Neuronal stem cell (in vitro differentiated cells): ENCODE measurements around the gene TMEM223.

Experiments
- DNase-seq: peaks from one replicate; pipeline ENCODE4 v3.0.0-alpha.2; 2013; ENCODE audit warnings: low spot score
- H2AFZ ChIP-seq: one replicate; pipeline ENCODE4 v1.6.1; 2013; ENCODE audit warnings: mild to moderate bottlenecking, low read length, inconsistent platforms
- H2AK5ac ChIP-seq: 2 replicates; pipeline ENCODE4 v1.6.1; 2013; ENCODE audit warnings: low read depth, mild to moderate bottlenecking, inconsistent platforms, low read length, moderate library complexity, mixed read lengths
- H2BK120ac ChIP-seq: 2 replicates; pipeline ENCODE4 v1.6.1; 2013; ENCODE audit warnings: low read depth, mild to moderate bottlenecking, inconsistent platforms, low read length, moderate library complexity, mixed read lengths
- H2BK12ac ChIP-seq: one replicate; pipeline ENCODE4 v1.6.1; 2013; ENCODE audit warnings: low read length, inconsistent platforms
- H2BK15ac ChIP-seq: 2 replicates; pipeline ENCODE4 v1.6.1; 2013; ENCODE audit warnings: mild to moderate bottlenecking, low read length, inconsistent platforms, mixed read lengths
- H2BK5ac ChIP-seq: one replicate; pipeline ENCODE4 v1.6.1; 2013; ENCODE audit warnings: inconsistent platforms, mild to moderate bottlenecking, low read length, moderate library complexity
- H3K14ac ChIP-seq: one replicate; pipeline ENCODE4 v1.6.1; 2013; ENCODE audit warnings: low read length, inconsistent platforms
- H3K18ac ChIP-seq: 2 replicates; pipeline ENCODE4 v1.6.1; 2013; ENCODE audit warnings: low read length, inconsistent platforms
- H3K23ac ChIP-seq: 2 replicates; pipeline ENCODE4 v1.6.1; 2013; ENCODE audit warnings: low read depth, mild to moderate bottlenecking, mixed read lengths, low read length, inconsistent platforms; ENCODE audit not compliant: poor library complexity
- H3K27ac ChIP-seq: replicated peaks from 3 replicates; pipeline ENCODE4 v1.5.1; 2013; ENCODE audit warnings: low read length, inconsistent platforms
- H3K27me3 ChIP-seq, 3 experiments: 2 replicates each; pipeline ENCODE4 v1.6.1; 2013; ENCODE audit warnings: low read length in 3 of 3, mild to moderate bottlenecking in 2 of 3, inconsistent platforms in 1 of 3, low read depth in 1 of 3, mixed read lengths in 1 of 3, moderate library complexity in 1 of 3; ENCODE audit not compliant: control insufficient read depth in 3 of 3, insufficient read depth in 3 of 3
- H3K36me3 ChIP-seq, 2 donors: replicated peaks in 1 of 2; 2 replicates each; pipeline ENCODE4 v1.6.1; 2013; ENCODE audit warnings: low read length in 2 of 2; ENCODE audit not compliant: control insufficient read depth in 2 of 2, insufficient read depth in 2 of 2
- H3K4ac ChIP-seq: 2 replicates; pipeline ENCODE4 v1.6.1; 2013; ENCODE audit warnings: inconsistent platforms, mild to moderate bottlenecking, low read length, moderate library complexity
- H3K4me1 ChIP-seq, 2 donors: 1 replicate in 1 of 2; 2 replicates in 1 of 2; pipeline ENCODE4 v1.6.1; 2013; ENCODE audit warnings: low read length in 2 of 2, low read depth in 1 of 2; ENCODE audit not compliant: control insufficient read depth in 2 of 2, insufficient read depth in 1 of 2
- H3K4me2 ChIP-seq: one replicate; pipeline ENCODE4 v1.6.1; 2013; ENCODE audit warnings: mild to moderate bottlenecking, low read length, inconsistent platforms; ENCODE audit not compliant: insufficient read depth, poor library complexity, severe bottlenecking
- H3K4me3 ChIP-seq, 2 donors: 2 replicates each; pipeline ENCODE4 v1.5.1; 2013; ENCODE audit warnings: low read length in 2 of 2, mild to moderate bottlenecking in 2 of 2, inconsistent platforms in 1 of 2, moderate library complexity in 1 of 2
- H3K79me1 ChIP-seq: one replicate; pipeline ENCODE4 v1.6.1; 2013; ENCODE audit warnings: low read depth, mild to moderate bottlenecking, inconsistent platforms, low read length, moderate library complexity
- H3K9ac ChIP-seq: one replicate; pipeline ENCODE4 v1.6.1; 2013; ENCODE audit warnings: mild to moderate bottlenecking, low read depth, low read length, inconsistent platforms; ENCODE audit not compliant: poor library complexity
- H3K9me3 ChIP-seq, 2 donors: replicated peaks in 1 of 2; 2 replicates each; pipeline versions ENCODE3 to v1.6.1; 2013; ENCODE audit warnings: low read length in 2 of 2, mild to moderate bottlenecking in 2 of 2, inconsistent platforms in 1 of 2, low read depth in 1 of 2, mixed read lengths in 1 of 2, moderate library complexity in 1 of 2; ENCODE audit not compliant: control insufficient read depth in 2 of 2, insufficient read depth in 1 of 2
- H4K8ac ChIP-seq: one replicate; pipeline ENCODE4 v1.6.1; 2013; ENCODE audit warnings: low read depth, mild to moderate bottlenecking, inconsistent platforms, low read length, moderate library complexity
- H4K91ac ChIP-seq: one replicate; pipeline ENCODE4 v1.6.1; 2013; ENCODE audit warnings: low read length, low read depth, mild to moderate bottlenecking, inconsistent platforms; ENCODE audit not compliant: poor library complexity
- WGBS, 2 donors: extraction: QIAGEN DNeasy Blood & Tissue Kit; methylation state at CpG; one replicate each; pipeline ENCODE4 v1.1.7; 2013; ENCODE audit warnings: missing lambda C conversion rate in 2 of 2, mixed read lengths in 1 of 2; ENCODE audit not compliant: insufficient read length in 2 of 2, insufficient replicate concordance in 1 of 2; ENCODE audit errors: extremely low coverage in 2 of 2; 5-methylcytosine and 5-hydroxymethylcytosine counted together

TMEM223 gene

GRCh38 chr11:62835336-62835735 is 43.5 kb upstream of the TMEM223 start:
- Histone ChIP-seq H3K27me3 (no peaks in the 10 kb centered on the region), H3K9ac (no peak overlapping the region), H3K18ac (no peak overlapping the region), H2BK12ac (no peak overlapping the region), H3K36me3 (peaks cover 29 to 52% of the 10 kb centered on the region in 2 donors), H3K23ac (no peak overlapping the region), H3K27ac (no peak overlapping the region), H3K4me3 (no peak overlapping the region), H2AK5ac (no peak overlapping the region), H2AFZ (no peak overlapping the region), H3K9me3 (no peaks in the 10 kb centered on the region), H2BK5ac (no peak overlapping the region), H3K4me2 (no peak overlapping the region), H3K4me1 (peaks cover 7 to 9% of the 10 kb centered on the region in 2 donors), H3K4ac (no peak overlapping the region), H4K91ac (no peak overlapping the region), H4K8ac (no peak overlapping the region), H3K79me1 (peaks cover 11% of the 10 kb centered on the region), H2BK15ac (no peak overlapping the region), H2BK120ac (no peak overlapping the region), H3K14ac (no peak overlapping the region)
- no CpG with 5 or more reads among the region's 8 CpGs for WGBS, 2 donors
- no peak for DNase-seq

GRCh38 chr11:62832336-62833234 is 40.8 kb upstream of the TMEM223 start, which contains the start of gene TEX54:
Gene TEX54, minus strand, starts transcription at chr11:62832841.
- Histone ChIP-seq H3K9me3 (no peaks in the 10 kb centered on the region), H3K23ac (peak within 1 kb of the TSS; percentile 98), H2BK15ac (peak within 1 kb of the TSS; percentile 94), H4K8ac (no peak within 1 kb of the TSS), H3K9ac (peak within 1 kb of the TSS; percentile 96), H2BK5ac (peak within 1 kb of the TSS; percentile 91), H3K14ac (peak within 1 kb of the TSS; percentile 83), H3K27ac (peak within 1 kb of the TSS; percentile 83), H2AK5ac (peak within 1 kb of the TSS; percentile 95), H2BK120ac (peak within 1 kb of the TSS; percentile 93), H3K4me3 (peak within 1 kb of the TSS; percentile 70 to 90), H2AFZ (peak within 1 kb of the TSS; percentile 97), H3K79me1 (peaks cover 7% of the 10 kb centered on the region), H3K36me3 (peaks cover 29 to 55% of the 10 kb centered on the region in 2 donors), H4K91ac (no peak within 1 kb of the TSS), H3K4me1 (peaks cover 3 to 7% of the 10 kb centered on the region in 2 donors), H3K4me2 (peak within 1 kb of the TSS; percentile 92), H3K18ac (peak within 1 kb of the TSS; percentile 99), H2BK12ac (peak within 1 kb of the TSS; percentile 34), H3K4ac (no peak within 1 kb of the TSS), H3K27me3 (no peaks in the 10 kb centered on the region)
- no peak for DNase-seq
- WGBS, 2 donors = no CpG with 5 or more reads among the region's 40 CpGs

- no CpG with 5 or more reads among the region's 65 CpGs for WGBS, 2 donors
- Histone ChIP-seq H3K9me3 (no peaks in the 10 kb centered on the region), H3K4me1 (peaks cover 3 to 7% of the 10 kb centered on the region in 2 donors), H4K8ac (peak within 1 kb of the TSS; percentile 54), H3K14ac (peak within 1 kb of the TSS; percentile 83), H2BK15ac (peak within 1 kb of the TSS; percentile 94), H2BK120ac (peak within 1 kb of the TSS; percentile 93), H3K4me3 (peak within 1 kb of the TSS; percentile 70 to 95), H3K79me1 (peaks cover 7% of the 10 kb centered on the region), H3K27me3 (no peaks in the 10 kb centered on the region), H2AK5ac (peak within 1 kb of the TSS; percentile 95), H2BK5ac (peak within 1 kb of the TSS; percentile 91), H3K4ac (peak within 1 kb of the TSS; percentile 42), H3K9ac (peak within 1 kb of the TSS; percentile 96), H3K4me2 (peak within 1 kb of the TSS; percentile 92), H3K23ac (peak within 1 kb of the TSS; percentile 98), H3K36me3 (peaks cover 34 to 57% of the 10 kb centered on the region in 2 donors), H3K27ac (peak within 1 kb of the TSS; percentile 93), H4K91ac (no peak within 1 kb of the TSS), H3K18ac (peak within 1 kb of the TSS; percentile 99), H2AFZ (peak within 1 kb of the TSS; percentile 97), H2BK12ac (peak within 1 kb of the TSS; percentile 34)
- DNase-seq = peak; percentile 99
Observed at GRCh38 chr11:62831520-62832335, 39.9 kb upstream of the TMEM223 start, which contains the start of gene STX5. Gene STX5, minus strand, starts transcription at chr11:62832051. Its CDS starts 808 bp downstream, at chr11:62831243.
